Osteoblast (primary cell): ENCODE data around the gene UBE2Q2. TPM values are rescaled to one million over a fixed set of nuclear protein-coding genes. Genes with fewer than 3 reads are reported as not detected.

Source experiments
- DNase-seq: peaks from one replicate; pipeline ENCODE4 v3.0.0; 2011; ENCODE audit warnings: low spot score, mixed read lengths; ENCODE audit not compliant: insufficient read length; ENCODE audit errors: missing footprints
- H2AFZ ChIP-seq: 2 replicates; pipeline ENCODE4 v1.6.0; 2011; ENCODE audit warnings: mild to moderate bottlenecking, low read length
- H3K27ac ChIP-seq: 2 replicates; pipeline ENCODE4 v1.5.1; 2011; ENCODE audit warnings: mild to moderate bottlenecking, low read depth, low read length, moderate library complexity
- H3K27me3 ChIP-seq: 2 replicates; pipeline ENCODE4 v1.6.0; 2012; ENCODE audit warnings: mild to moderate bottlenecking, control low read depth, inconsistent platforms, low read length, moderate library complexity; ENCODE audit not compliant: insufficient read depth
- H3K36me3 ChIP-seq: 2 replicates; pipeline ENCODE4 v1.5.1; 2011; ENCODE audit warnings: mild to moderate bottlenecking, low read length, control low read depth, moderate library complexity; ENCODE audit not compliant: insufficient read depth
- H3K4me1 ChIP-seq: 2 replicates; pipeline ENCODE4 v1.5.1; 2011; ENCODE audit warnings: mild to moderate bottlenecking, low read length, control low read depth, moderate library complexity; ENCODE audit not compliant: insufficient read depth
- H3K4me2 ChIP-seq: 2 replicates; pipeline ENCODE4 v1.6.0; 2011; ENCODE audit warnings: mild to moderate bottlenecking, low read length; ENCODE audit not compliant: insufficient read depth
- H3K4me3 ChIP-seq: fragments of 200-600 bp; sonication (generic); 3 replicates; pipeline ENCODE4 v1.5.1; 2012; ENCODE audit warnings: mild to moderate bottlenecking, low read length, inconsistent platforms; ENCODE audit not compliant: insufficient read depth
- H3K79me2 ChIP-seq: 2 replicates; pipeline ENCODE4 v1.6.0; 2012; ENCODE audit warnings: mild to moderate bottlenecking, low read length, control low read depth, inconsistent platforms; ENCODE audit not compliant: insufficient read depth
- H3K9me3 ChIP-seq: 2 replicates; pipeline ENCODE4 v1.5.1; 2011; ENCODE audit warnings: low read depth, low read length, control low read depth
- H4K20me1 ChIP-seq: 2 replicates; pipeline ENCODE4 v1.6.0; 2012; ENCODE audit warnings: mild to moderate bottlenecking, low read length, control low read depth; ENCODE audit not compliant: insufficient read depth
- total RNA-seq: library from RNA; depleted of rRNA; stranded (reverse); fragments of >200 nt; gene quantifications from 2 replicates; pipeline ENCODE4 v1.2.3, GENCODE V29; 2012
- TF ChIP-seq, protein P1 (sequence below): IDR thresholded peaks from 2 replicates; pipeline ENCODE4 v1.5.1; 2011; ENCODE audit warnings: mild to moderate bottlenecking, low read depth, low read length, moderate library complexity; ENCODE audit errors: extremely low read depth

The UBE2Q2 gene
- total RNA-seq, 1 donor: 66.2 TPM

GRCh38 chr15:75895731-75896130, 52.5 kb downstream of the UBE2Q2 start:
- H3K36me3 ChIP-seq: peaks cover 9% of the 10 kb centered on the region
- H3K27ac ChIP-seq: no peak overlapping the region
- TF ChIP-seq, protein P1, sequence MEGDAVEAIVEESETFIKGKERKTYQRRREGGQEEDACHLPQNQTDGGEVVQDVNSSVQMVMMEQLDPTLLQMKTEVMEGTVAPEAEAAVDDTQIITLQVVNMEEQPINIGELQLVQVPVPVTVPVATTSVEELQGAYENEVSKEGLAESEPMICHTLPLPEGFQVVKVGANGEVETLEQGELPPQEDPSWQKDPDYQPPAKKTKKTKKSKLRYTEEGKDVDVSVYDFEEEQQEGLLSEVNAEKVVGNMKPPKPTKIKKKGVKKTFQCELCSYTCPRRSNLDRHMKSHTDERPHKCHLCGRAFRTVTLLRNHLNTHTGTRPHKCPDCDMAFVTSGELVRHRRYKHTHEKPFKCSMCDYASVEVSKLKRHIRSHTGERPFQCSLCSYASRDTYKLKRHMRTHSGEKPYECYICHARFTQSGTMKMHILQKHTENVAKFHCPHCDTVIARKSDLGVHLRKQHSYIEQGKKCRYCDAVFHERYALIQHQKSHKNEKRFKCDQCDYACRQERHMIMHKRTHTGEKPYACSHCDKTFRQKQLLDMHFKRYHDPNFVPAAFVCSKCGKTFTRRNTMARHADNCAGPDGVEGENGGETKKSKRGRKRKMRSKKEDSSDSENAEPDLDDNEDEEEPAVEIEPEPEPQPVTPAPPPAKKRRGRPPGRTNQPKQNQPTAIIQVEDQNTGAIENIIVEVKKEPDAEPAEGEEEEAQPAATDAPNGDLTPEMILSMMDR: no peak
- peak; percentile 26 for DNase-seq
- no peaks in the 10 kb centered on the region for H3K79me2 ChIP-seq
- H3K27me3 ChIP-seq: no peaks in the 10 kb centered on the region
- H3K9me3 ChIP-seq: no peaks in the 10 kb centered on the region
- H3K4me3 ChIP-seq: no peak overlapping the region
- peaks cover 17% of the 10 kb centered on the region for H3K4me1 ChIP-seq
- H4K20me1 ChIP-seq: no peaks in the 10 kb centered on the region
- H3K4me2 ChIP-seq: no peak overlapping the region
- no peak overlapping the region for H2AFZ ChIP-seq

DNA sequence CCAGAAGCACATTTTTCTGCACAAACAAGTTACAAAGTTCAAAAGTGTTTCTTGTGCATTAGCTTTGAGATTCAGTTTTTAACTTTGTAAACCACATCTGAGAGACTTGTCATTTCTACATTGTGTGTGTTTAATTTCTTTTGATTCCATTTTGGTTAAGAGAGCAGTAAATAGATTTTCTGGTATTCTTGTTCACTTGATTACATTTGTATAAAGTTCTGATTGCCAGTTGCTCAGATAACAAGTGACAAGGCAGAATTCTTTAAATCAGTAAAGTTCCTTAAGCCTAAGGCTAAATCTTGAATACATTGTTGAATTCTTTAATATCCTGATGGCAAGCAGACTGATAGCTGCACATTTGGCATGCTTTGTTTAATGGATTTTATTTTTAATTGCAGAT, 57.3 kb downstream of the UBE2Q2 start:
- H3K27ac ChIP-seq: no peak overlapping the region
- no peaks in the 10 kb centered on the region for H4K20me1 ChIP-seq
- H3K79me2 ChIP-seq: peaks cover 16% of the 10 kb centered on the region
- H3K4me3 ChIP-seq: no peak overlapping the region
- H3K9me3 ChIP-seq: no peaks in the 10 kb centered on the region
- no peak overlapping the region for H2AFZ ChIP-seq
- H3K4me2 ChIP-seq: no peak overlapping the region
- TF ChIP-seq, protein P1: no peak
- peaks cover 5% of the 10 kb centered on the region for H3K4me1 ChIP-seq
- no peak for DNase-seq
- no peaks in the 10 kb centered on the region for H3K27me3 ChIP-seq
- H3K36me3 ChIP-seq: peaks cover 14% of the 10 kb centered on the region

DNA sequence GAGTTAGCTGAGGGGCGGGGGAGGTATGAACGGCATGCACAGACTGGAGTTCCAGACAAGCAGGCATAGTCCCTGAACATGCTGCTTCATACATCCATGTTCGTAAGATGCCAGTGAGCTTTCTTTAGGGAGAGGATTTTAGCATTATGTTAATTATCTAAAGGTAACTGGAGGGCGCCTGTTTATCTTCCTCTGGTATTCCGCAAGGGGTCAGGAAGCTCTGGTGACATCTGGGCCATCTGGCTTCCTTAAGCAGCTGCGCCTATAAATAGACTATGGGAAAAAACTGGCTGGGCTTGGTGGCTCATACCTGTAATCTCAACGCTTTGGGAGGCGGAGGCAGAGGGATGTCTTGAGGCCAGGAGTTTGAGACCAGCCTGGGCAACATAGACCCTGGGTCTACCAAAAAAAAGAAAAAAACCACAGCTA, 58.9 kb downstream of the UBE2Q2 start:
- Histone ChIP-seq H3K4me3 (no peak overlapping the region), H3K9me3 (no peaks in the 10 kb centered on the region), H3K27ac (no peak overlapping the region), H3K4me1 (peaks cover 5% of the 10 kb centered on the region), H3K27me3 (no peaks in the 10 kb centered on the region), H3K79me2 (peaks cover 31% of the 10 kb centered on the region), H2AFZ (no peak overlapping the region), H3K4me2 (no peak overlapping the region), H4K20me1 (peaks cover 4% of the 10 kb centered on the region), H3K36me3 (peaks cover 22% of the 10 kb centered on the region)
- DNase-seq: no peak
- TF ChIP-seq, protein P1: no peak

- peaks cover 7% of the 10 kb centered on the region for H4K20me1 ChIP-seq
- H3K9me3 ChIP-seq: no peaks in the 10 kb centered on the region
- H3K4me3 ChIP-seq: peak within 1 kb of the TSS; percentile 83
- H3K27ac ChIP-seq: peak within 1 kb of the TSS; percentile 58
- H3K36me3 ChIP-seq: peaks cover 18% of the 10 kb centered on the region
- H2AFZ ChIP-seq: peak within 1 kb of the TSS; percentile 88
- H3K4me1 ChIP-seq: peaks cover 5% of the 10 kb centered on the region
- peak; percentile 92 for DNase-seq
- no peaks in the 10 kb centered on the region for H3K27me3 ChIP-seq
- TF ChIP-seq, protein P1: no peak
- H3K79me2 ChIP-seq: peaks cover 45% of the 10 kb centered on the region
- peak within 1 kb of the TSS; percentile 83 for H3K4me2 ChIP-seq
Observed at GRCh38 chr15:75903331-75904239, 60.3 kb downstream of the UBE2Q2 start, which contains the start of gene FBXO22. Gene FBXO22 (plus strand): TSS chr15:75903878. CDS start chr15:75903964, 86 bp downstream.
